Measurements from ENCODE around the gene CEMIP. TPM values are rescaled to one million over a fixed set of nuclear protein-coding genes. Genes with fewer than 3 reads are reported as not detected.

CEMIP gene
- total and polyA plus RNA-seq, 8 donors = 12.4 to 31.8 (median 27.4) TPM

- intact Hi-C loops (cut with DNase I) = no loop called here
- no peaks in the 10 kb centered on the region for H3K27me3 ChIP-seq
- no peaks in the 10 kb centered on the region for H3K36me3 ChIP-seq
- no peaks in the 10 kb centered on the region for H3K9me3 ChIP-seq
- peaks cover 0 to 18% of the 10 kb centered on the region in 2 donors for H3K4me1 ChIP-seq
- H3K4me3 ChIP-seq = no peak overlapping the region
- no peak overlapping the region for H3K27ac ChIP-seq
- ATAC-seq (no peak), DNase-seq (no peak)
- TF ChIP-seq, protein P1, sequence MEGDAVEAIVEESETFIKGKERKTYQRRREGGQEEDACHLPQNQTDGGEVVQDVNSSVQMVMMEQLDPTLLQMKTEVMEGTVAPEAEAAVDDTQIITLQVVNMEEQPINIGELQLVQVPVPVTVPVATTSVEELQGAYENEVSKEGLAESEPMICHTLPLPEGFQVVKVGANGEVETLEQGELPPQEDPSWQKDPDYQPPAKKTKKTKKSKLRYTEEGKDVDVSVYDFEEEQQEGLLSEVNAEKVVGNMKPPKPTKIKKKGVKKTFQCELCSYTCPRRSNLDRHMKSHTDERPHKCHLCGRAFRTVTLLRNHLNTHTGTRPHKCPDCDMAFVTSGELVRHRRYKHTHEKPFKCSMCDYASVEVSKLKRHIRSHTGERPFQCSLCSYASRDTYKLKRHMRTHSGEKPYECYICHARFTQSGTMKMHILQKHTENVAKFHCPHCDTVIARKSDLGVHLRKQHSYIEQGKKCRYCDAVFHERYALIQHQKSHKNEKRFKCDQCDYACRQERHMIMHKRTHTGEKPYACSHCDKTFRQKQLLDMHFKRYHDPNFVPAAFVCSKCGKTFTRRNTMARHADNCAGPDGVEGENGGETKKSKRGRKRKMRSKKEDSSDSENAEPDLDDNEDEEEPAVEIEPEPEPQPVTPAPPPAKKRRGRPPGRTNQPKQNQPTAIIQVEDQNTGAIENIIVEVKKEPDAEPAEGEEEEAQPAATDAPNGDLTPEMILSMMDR (IDR thresholded peaks at IDR 0.05) = no peak
Measured at GRCh38 chr15:80732167-80732566, 47.0 kb upstream of the CEMIP start.

DNA sequence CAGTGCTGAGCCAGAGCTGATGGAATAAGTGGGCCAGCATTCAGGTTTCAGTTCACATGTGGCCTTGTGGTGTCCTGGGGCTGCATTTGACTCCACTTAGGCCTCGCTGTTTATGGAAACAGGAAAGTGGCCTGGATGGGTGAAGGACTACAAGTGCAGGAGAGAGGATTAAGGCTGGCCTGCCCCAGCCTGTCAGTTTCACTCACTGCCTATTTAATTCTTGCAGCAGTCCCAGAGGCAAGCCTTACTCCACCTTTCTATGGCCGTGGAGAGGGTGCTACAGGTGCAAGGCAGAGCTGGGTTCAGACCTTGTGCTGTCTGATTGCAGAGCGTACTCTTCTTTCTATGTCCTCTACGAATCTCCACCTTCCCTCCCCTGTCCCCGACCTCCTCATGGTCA is 46.4 kb upstream of the CEMIP start:
- Histone ChIP-seq H3K27ac (no peak overlapping the region), H3K9me3 (no peaks in the 10 kb centered on the region), H3K4me3 (no peak overlapping the region), H3K4me1 (peaks cover 0 to 18% of the 10 kb centered on the region in 2 donors), H3K27me3 (no peaks in the 10 kb centered on the region), H3K36me3 (no peaks in the 10 kb centered on the region)
- intact Hi-C loops (cut with DNase I) = no loop called here
- TF ChIP-seq, protein P1 (IDR thresholded peaks at IDR 0.05) = no peak
- no peak for DNase-seq
- peak; percentile 32 for ATAC-seq

GRCh38 chr15:80733460-80733859 is 45.7 kb upstream of the CEMIP start:
- ATAC-seq = no peak
- Histone ChIP-seq H3K9me3 (no peaks in the 10 kb centered on the region), H3K36me3 (no peaks in the 10 kb centered on the region), H3K4me3 (no peak overlapping the region), H3K27me3 (no peaks in the 10 kb centered on the region), H3K4me1 (peaks cover 0 to 18% of the 10 kb centered on the region in 2 donors), H3K27ac (no peak overlapping the region)
- TF ChIP-seq, protein P1 (IDR thresholded peaks at IDR 0.05) = no peak
- intact Hi-C loops (cut with DNase I) = no loop called here
- DNase-seq = no peak

- TF ChIP-seq, protein P1 (IDR thresholded peaks at IDR 0.05) = no peak
- no peaks in the 10 kb centered on the region for H3K27me3 ChIP-seq
- H3K9me3 ChIP-seq = no peaks in the 10 kb centered on the region
- H3K4me3 ChIP-seq = no peak overlapping the region
- intact Hi-C loops (cut with DNase I) = no loop called here
- DNase-seq (no peak), ATAC-seq (no peak)
- H3K4me1 ChIP-seq = peaks cover 0 to 29% of the 10 kb centered on the region in 2 donors
- no peaks in the 10 kb centered on the region for H3K36me3 ChIP-seq
- H3K27ac ChIP-seq = no peak overlapping the region
Measured at GRCh38 chr15:80735344-80735743, 43.8 kb upstream of the CEMIP start.

DNA sequence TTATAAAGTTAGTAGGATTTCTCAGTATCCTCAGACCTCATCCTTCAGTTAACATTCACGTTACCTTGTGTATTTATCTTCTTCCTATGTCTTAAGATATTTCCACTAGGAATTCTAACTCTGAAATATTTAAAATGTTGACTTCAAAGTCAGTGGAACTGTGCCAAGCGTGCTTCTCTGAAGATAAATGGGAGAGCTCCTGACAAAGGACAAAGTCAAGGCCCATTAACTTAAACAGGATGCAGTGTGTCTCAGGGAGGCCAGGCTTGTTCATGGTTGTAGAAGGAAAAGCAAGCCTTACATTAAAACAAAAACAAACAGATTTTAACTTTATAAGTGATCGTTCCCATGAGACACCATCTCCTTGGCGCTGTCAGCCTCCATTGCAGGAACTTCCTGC is 42.6 kb upstream of the CEMIP start:
- H3K4me1 ChIP-seq = peaks cover 0 to 36% of the 10 kb centered on the region in 2 donors
- DNase-seq = peak in 1 of 4 donors; percentile 18
- no peak for ATAC-seq
- peak overlapping the region in 1 of 2 donors; percentile 5 for H3K27ac ChIP-seq
- no peak overlapping the region for H3K4me3 ChIP-seq
- intact Hi-C loops (cut with DNase I) = no loop called here
- H3K36me3 ChIP-seq = no peaks in the 10 kb centered on the region
- TF ChIP-seq, protein P1 (IDR thresholded peaks at IDR 0.05) = no peak
- H3K9me3 ChIP-seq = no peaks in the 10 kb centered on the region
- no peaks in the 10 kb centered on the region for H3K27me3 ChIP-seq

All from left lung (tissue), 10 donors.